Naive thymus-derived CD4-positive, alpha-beta T cell (primary cell): ENCODE results near the gene ZNF548. TPM values are rescaled to one million over a fixed set of nuclear protein-coding genes. Genes with fewer than 3 reads are reported as not detected.
A peak's percentile ranks its signal among the peaks of the same experiment; 100 is the strongest.

Source experiments
- ATAC-seq: fragments of 150-1000 bp; cut with Tn5 transposase; 2 replicates; pipeline ENCODE4 v1.10.0; 2021; ENCODE audit warnings: mild to moderate bottlenecking, moderate library complexity
- CTCF ChIA-PET: fragments of 350-600 bp; sonication (Branson Sonifier 250); formaldehyde crosslinking; loops from one replicate; lab custom pipeline; 2021; ENCODE audit warnings: antibody characterized with exemption; lab: Charles Lee
- POLR2A ChIA-PET: fragments of 350-600 bp; sonication (Branson Sonifier 250); formaldehyde crosslinking; loops from one replicate; lab custom pipeline; 2021; ENCODE audit warnings: antibody characterized with exemption, inconsistent platforms; lab: Charles Lee
- DNase-seq, 9 donors: peaks; one replicate each; pipeline versions ENCODE4 v3.0.0 to v3.0.0-alpha.2; 2020 to 2022; ENCODE audit warnings: mixed read lengths in 1 of 9
- H3K27ac ChIP-seq: one replicate; pipeline ENCODE4 v1.7.0; 2013; ENCODE audit warnings: mild to moderate bottlenecking, low read depth, low read length, moderate library complexity
- H3K27me3 ChIP-seq, 2 donors: one replicate each; pipeline ENCODE4 v1.7.0; 2013; ENCODE audit warnings: low read length in 2 of 2, mild to moderate bottlenecking in 2 of 2, moderate library complexity in 2 of 2; ENCODE audit not compliant: control insufficient read depth in 2 of 2, insufficient read depth in 2 of 2
- H3K36me3 ChIP-seq, 3 experiments: 1 replicate in 2 of 3; 2 replicates in 1 of 3; pipeline ENCODE4 v1.7.0; 2013; ENCODE audit warnings: low read length in 3 of 3, mild to moderate bottlenecking in 3 of 3, moderate library complexity in 1 of 3; ENCODE audit not compliant: insufficient read depth in 3 of 3, control insufficient read depth in 2 of 3
- H3K4me1 ChIP-seq, 2 donors: one replicate each; pipeline ENCODE4 v1.7.0; 2013; ENCODE audit warnings: low read length in 2 of 2, mild to moderate bottlenecking in 2 of 2, moderate library complexity in 1 of 2; ENCODE audit not compliant: control insufficient read depth in 2 of 2, insufficient read depth in 2 of 2
- H3K4me3 ChIP-seq: 2 replicates; pipeline ENCODE4 v1.7.0; 2013; ENCODE audit warnings: mild to moderate bottlenecking, low read length
- H3K9me3 ChIP-seq, 3 experiments: 1 replicate in 2 of 3; 2 replicates in 1 of 3; pipeline ENCODE4 v1.7.0; 2013; ENCODE audit warnings: low read length in 3 of 3; ENCODE audit not compliant: control insufficient read depth in 2 of 3
- H3K27ac Mint-ChIP-seq, 9 donors: one replicate each; pipeline ENCODE4 v1.8.0; 2020 to 2022; ENCODE audit warnings: mixed read lengths in 9 of 9, mild to moderate bottlenecking in 8 of 9, moderate library complexity in 5 of 9, inconsistent platforms in 2 of 9
- H3K27me3 Mint-ChIP-seq, 5 donors: one replicate each; pipeline ENCODE4 v1.8.0; 2021 to 2022; ENCODE audit warnings: mixed read lengths in 5 of 5, mild to moderate bottlenecking in 1 of 5
- H3K36me3 Mint-ChIP-seq, 5 donors: one replicate each; pipeline ENCODE4 v1.8.0; 2020 to 2022; ENCODE audit warnings: mixed read lengths in 5 of 5, mild to moderate bottlenecking in 3 of 5, inconsistent platforms in 1 of 5
- H3K4me1 Mint-ChIP-seq, 7 donors: one replicate each; pipeline ENCODE4 v1.8.0; 2020 to 2022; ENCODE audit warnings: mixed read lengths in 7 of 7, mild to moderate bottlenecking in 3 of 7, inconsistent platforms in 1 of 7
- H3K4me3 Mint-ChIP-seq, 10 donors: one replicate each; pipeline ENCODE4 v1.8.0; 2020 to 2022; ENCODE audit warnings: mild to moderate bottlenecking in 10 of 10, mixed read lengths in 10 of 10, moderate library complexity in 6 of 10, inconsistent platforms in 2 of 10
- H3K9me3 Mint-ChIP-seq, 11 donors: one replicate each; pipeline ENCODE4 v1.8.0; 2020 to 2022; ENCODE audit warnings: mixed read lengths in 11 of 11, mild to moderate bottlenecking in 4 of 11, inconsistent platforms in 1 of 11, moderate library complexity in 1 of 11
- intact Hi-C, 2 donors: fragments of 100-400 bp; cut with micrococcal nuclease; formaldehyde crosslinking; loops; one replicate each; pipeline ENCODE4 v1.15.1; 2023
- polyA plus RNA-seq, 2 donors: library from polyadenylated mRNA; unstranded; fragments of 300-500 nt; fragmentation: Illumina TruSeq; gene quantifications; one replicate each; pipeline ENCODE4 v1.2.3, GENCODE V29; 2021
- total RNA-seq, 6 experiments: library from RNA in 5 of 6; stranded (reverse) in 5 of 6; gene quantifications; 1 replicate in 5 of 6; 2 replicates in 1 of 6; pipeline ENCODE4 v1.2.3 and lab custom pipeline; 2021 to 2026

The ZNF548 gene
- 100 to 1,000 TPM in 2 of 5 experiments, 10 to 100 TPM in 3; 26.4 to 115 (median 66.9) TPM for total RNA-seq
- polyA plus RNA-seq: 10 to 100 TPM; 16.2 to 22.0 TPM
- total RNA-seq (lab: John Stamatoyannopoulos, UW): 78.9 reads per million, percentile 80 among the genes with 10 or more reads in this experiment

- H3K36me3 Mint-ChIP-seq: peaks cover 21 to 57% (median 53%) of the 10 kb centered on the region in 5 donors
- DNase-seq: peak; percentile 85 to 99 (median 92)
- ChIA-PET POLR2A (interaction anchor here (0.7 to 2.0 kb wide), 14 partner anchors 20 to 986 kb away, joined by 3 to 10 read pairs (median 4); partner anchors contain the start of genes TRAPPC2B, ZNF17, ZNF274 and ZNF304), CTCF (interaction anchor here (0.6 to 0.9 kb wide), 2 partner anchors 39 to 514 kb away, joined by 4 to 5 read pairs; partner anchors contain the start of gene ZNF304)
- no peaks in the 10 kb centered on the region for H3K27me3 Mint-ChIP-seq
- peaks cover 6 to 83% (median 31%) of the 10 kb centered on the region in 11 donors for H3K9me3 Mint-ChIP-seq
- intact Hi-C loops: loop anchor here (1.0 to 10.0 kb wide), 21 partner anchors 21 to 915 kb away; partner anchors contain the start of genes TRAPPC2B (in 2 of the 2), ZNF17 (in 2 of the 2), ZNF304 (in 2 of the 2) and ZNF417 (in 2 of the 2)
- peak; percentile 98 for ATAC-seq
- Histone ChIP-seq H3K9me3 (peaks cover 0 to 12% (median 0%) of the 10 kb centered on the region in 3 experiments), H3K4me1 (peaks cover 13 to 15% of the 10 kb centered on the region in 2 donors), H3K4me3 (peak within 1 kb of the TSS; percentile 72), H3K27ac (peak within 1 kb of the TSS; percentile 93), H3K27me3 (no peaks in the 10 kb centered on the region), H3K36me3 (peaks cover 0 to 23% (median 7%) of the 10 kb centered on the region in 3 experiments)
- H3K4me3 Mint-ChIP-seq: peak within 1 kb of the TSS; percentile 89 to 100 (median 97)
- peaks cover 11 to 45% (median 29%) of the 10 kb centered on the region in 7 donors for H3K4me1 Mint-ChIP-seq
- H3K27ac Mint-ChIP-seq: peak within 1 kb of the TSS; percentile 91 to 100 (median 97)
Observed at GRCh38 chr19:57389730-57390598, at the start of gene ZNF548. ZNF548 (plus strand) TSS chr19:57389854; CDS start chr19:57390100, 246 bp downstream.

DNA sequence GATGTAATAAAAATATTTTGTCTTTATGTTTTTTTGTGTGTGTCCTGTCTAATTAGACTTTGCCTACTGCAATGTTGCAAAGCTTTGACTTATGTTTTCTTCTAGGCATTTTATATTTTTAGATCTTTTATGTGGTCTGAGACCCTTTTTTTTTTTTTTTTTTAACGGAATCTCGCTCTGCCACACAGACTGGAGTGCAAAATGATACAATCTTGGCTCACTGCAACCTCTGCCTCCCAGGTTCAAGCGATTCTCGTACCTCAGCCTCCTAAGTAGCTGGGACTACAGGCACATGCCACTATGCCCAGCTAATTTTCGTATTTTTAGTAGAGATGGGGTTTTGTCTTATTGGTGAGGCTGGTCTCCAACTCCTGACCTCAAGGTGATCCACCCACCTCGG lies 47.1 kb upstream of the ZNF548 start:
- no peaks in the 10 kb centered on the region for H3K27me3 ChIP-seq
- ATAC-seq (no peak), DNase-seq (no peak)
- POLR2A ChIA-PET: no interaction called here
- Mint-ChIP-seq H3K4me3 (no peak overlapping the region), H3K4me1 (no peaks in the 10 kb centered on the region), H3K27me3 (peaks cover 0 to 11% (median 8%) of the 10 kb centered on the region in 5 donors), H3K27ac (no peak overlapping the region), H3K36me3 (peaks cover 6 to 23% (median 12%) of the 10 kb centered on the region in 5 donors), H3K9me3 (peaks cover 6 to 81% (median 31%) of the 10 kb centered on the region in 11 donors)
- no peak overlapping the region for H3K27ac ChIP-seq
- intact Hi-C loops: no loop called here
- no peaks in the 10 kb centered on the region for H3K36me3 ChIP-seq
- no peaks in the 10 kb centered on the region for H3K4me1 ChIP-seq
- CTCF ChIA-PET: interaction anchor here (0.7 kb wide), 1 partner anchor 17 kb away, joined by 3 read pairs; no protein-coding TSS in a partner anchor
- H3K4me3 ChIP-seq: no peak overlapping the region
- peaks cover 0 to 17% (median 0%) of the 10 kb centered on the region in 3 experiments for H3K9me3 ChIP-seq

DNA sequence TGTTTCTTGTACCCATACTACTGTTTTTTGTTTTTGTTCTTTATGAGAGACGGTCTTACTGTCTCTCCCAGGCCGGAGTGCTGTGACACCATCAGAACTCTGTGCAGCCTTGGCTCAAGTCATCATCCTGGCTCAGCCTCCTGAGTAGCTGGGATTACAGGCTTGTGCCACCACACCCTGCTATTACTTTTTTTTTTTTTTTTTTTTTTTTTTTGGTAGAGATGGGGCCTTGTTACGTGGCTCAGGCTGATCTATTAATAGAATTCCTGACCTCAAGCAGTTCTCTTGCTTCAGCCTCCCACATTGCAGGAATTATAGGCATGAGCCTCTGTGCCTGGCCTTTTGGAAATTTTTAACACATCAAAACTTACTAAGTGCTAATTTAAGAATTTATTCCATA lies 41.5 kb upstream of the ZNF548 start:
- DNase-seq (no peak), ATAC-seq (no peak)
- Mint-ChIP-seq H3K4me1 (peaks cover 24 to 29% (median 29%) of the 10 kb centered on the region in 7 donors), H3K36me3 (peaks cover 18 to 33% (median 27%) of the 10 kb centered on the region in 5 donors), H3K27me3 (peaks cover 0 to 11% (median 8%) of the 10 kb centered on the region in 5 donors), H3K9me3 (peaks cover 11 to 74% (median 33%) of the 10 kb centered on the region in 11 donors), H3K27ac (no peak overlapping the region), H3K4me3 (no peak overlapping the region)
- no peak overlapping the region for H3K27ac ChIP-seq
- no peak overlapping the region for H3K4me3 ChIP-seq
- H3K27me3 ChIP-seq: no peaks in the 10 kb centered on the region
- H3K4me1 ChIP-seq: peaks cover 11% of the 10 kb centered on the region in 2 donors
- intact Hi-C loops: no loop called here
- H3K9me3 ChIP-seq: peaks cover 0 to 7% (median 2%) of the 10 kb centered on the region in 3 experiments
- peaks cover 0 to 13% (median 0%) of the 10 kb centered on the region in 3 experiments for H3K36me3 ChIP-seq
- ChIA-PET POLR2A (interaction anchor here (0.5 kb wide), 1 partner anchor 961 kb away, joined by 3 read pairs; no protein-coding TSS in a partner anchor), CTCF (no interaction called here)

GRCh38 chr19:57350877-57351805 lies 38.5 kb upstream of the ZNF548 start, which contains the start of gene ZNF304:
ZNF304 (plus strand) TSS chr19:57351271; CDS start chr19:57351665, 394 bp downstream.
- peak; percentile 100 for ATAC-seq

DNA sequence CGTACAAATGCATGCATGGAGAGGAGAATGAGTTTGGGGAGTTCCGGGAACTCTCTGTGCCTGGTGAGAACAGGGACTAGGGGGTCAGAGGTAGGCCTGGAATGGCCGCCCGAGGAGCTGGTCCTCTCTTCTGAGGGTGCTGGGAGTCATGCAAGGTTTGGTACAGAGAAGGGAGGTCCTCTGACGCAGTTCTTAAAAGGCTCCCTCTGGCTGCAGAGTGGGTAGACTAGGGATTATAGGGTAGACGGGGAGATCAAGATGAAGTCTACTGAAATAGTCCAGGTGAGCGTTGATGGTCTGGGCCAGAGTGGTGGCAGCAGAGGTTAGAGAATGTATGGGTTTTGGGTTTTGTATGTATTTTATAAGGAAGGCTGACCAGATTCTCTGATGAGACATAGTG lies 37.8 kb upstream of the ZNF548 start:
- H3K27me3 Mint-ChIP-seq: peaks cover 0 to 7% (median 6%) of the 10 kb centered on the region in 5 donors
- DNase-seq: no peak
- H3K4me3 Mint-ChIP-seq: peak overlapping the region; percentile 93 to 97 (median 96)
- Histone ChIP-seq H3K4me3 (peak overlapping the region; percentile 83), H3K4me1 (peaks cover 11% of the 10 kb centered on the region in 2 donors), H3K36me3 (peaks cover 13 to 51% (median 22%) of the 10 kb centered on the region in 3 experiments), H3K27me3 (no peaks in the 10 kb centered on the region), H3K27ac (peak overlapping the region; percentile 77), H3K9me3 (peaks cover 6 to 42% (median 10%) of the 10 kb centered on the region in 3 experiments)
- no peak for ATAC-seq
- intact Hi-C loops: loop anchor here (1.0 to 10.0 kb wide), 12 partner anchors 11 to 947 kb away; partner anchors contain the start of genes TRAPPC2B (in 2 of the 2), ZNF17 (in 2 of the 2), ZNF460 (in 2 of the 2) and ZNF543 (in 2 of the 2)
- POLR2A ChIA-PET: interaction anchor here (1.8 kb wide), 1 partner anchor 8 kb away, joined by 4 read pairs; no protein-coding TSS in a partner anchor
- H3K36me3 Mint-ChIP-seq: peaks cover 45 to 70% (median 65%) of the 10 kb centered on the region in 5 donors
- H3K4me1 Mint-ChIP-seq: peaks cover 28 to 43% (median 32%) of the 10 kb centered on the region in 7 donors
- CTCF ChIA-PET: no interaction called here
- peaks cover 21 to 84% (median 53%) of the 10 kb centered on the region in 11 donors for H3K9me3 Mint-ChIP-seq
- peak overlapping the region; percentile 80 to 96 (median 92) for H3K27ac Mint-ChIP-seq

More at GRCh38 chr19:57350877-57351805, 38.5 kb upstream of the ZNF548 start, which contains the start of gene ZNF304:
- Mint-ChIP-seq H3K4me3 (peak within 1 kb of the TSS; percentile 93 to 97 (median 96)), H3K27me3 (peaks cover 0 to 11% (median 7%) of the 10 kb centered on the region in 5 donors), H3K9me3 (peaks cover 21 to 83% (median 50%) of the 10 kb centered on the region in 11 donors), H3K4me1 (peaks cover 28 to 43% (median 32%) of the 10 kb centered on the region in 7 donors), H3K27ac (peak within 1 kb of the TSS; percentile 80 to 96 (median 92)), H3K36me3 (peaks cover 38 to 63% (median 57%) of the 10 kb centered on the region in 5 donors)
- Histone ChIP-seq H3K4me1 (peaks cover 11% of the 10 kb centered on the region in 2 donors), H3K36me3 (peaks cover 8 to 43% (median 22%) of the 10 kb centered on the region in 3 experiments), H3K27me3 (no peaks in the 10 kb centered on the region), H3K4me3 (peak within 1 kb of the TSS; percentile 83), H3K9me3 (peaks cover 6 to 35% (median 6%) of the 10 kb centered on the region in 3 experiments), H3K27ac (peak within 1 kb of the TSS; percentile 77)
- peak; percentile 51 to 85 (median 76) for DNase-seq
- intact Hi-C loops: loop anchor here (1.0 to 10.0 kb wide), 12 partner anchors 12 to 946 kb away; partner anchors contain the start of genes TRAPPC2B (in 2 of the 2), ZNF17 (in 2 of the 2), ZNF460 (in 2 of the 2) and ZNF543 (in 2 of the 2)
- ChIA-PET CTCF (interaction anchor here (0.7 kb wide), 1 partner anchor 39 kb away, joined by 5 read pairs; the partner anchor contains the start of gene ZNF548), POLR2A (interaction anchor here (0.6 to 1.8 kb wide), 6 partner anchors 9 to 832 kb away, joined by 3 to 4 read pairs (median 3); partner anchors contain the start of genes TRAPPC2B, ZNF274, ZNF547 and ZNF548)
